K562 (cell line): Measurements from ENCODE around the gene SIGMAR1. TPM values are rescaled to one million over a fixed set of nuclear protein-coding genes. Genes with fewer than 3 reads are reported as not detected.

Experiments used
- ARNT ChIP-seq, 2 experiments: fragments of 450-650 bp; IDR thresholded peaks; 2 replicates each; pipeline ENCODE4 v1.6.1; 2016; ENCODE audit warnings: mild to moderate bottlenecking in 1 of 2
- ATF2 ChIP-seq: sonication (generic); formaldehyde crosslinking; IDR thresholded peaks from 2 replicates; pipeline ENCODE4 v1.8.1; 2022; ENCODE audit warnings: missing genetic modification reagents
- CBX8 ChIP-seq: fragments of 200-600 bp; sonication (generic); IDR thresholded peaks from 2 replicates; pipeline ENCODE4 v1.6.1; 2012; ENCODE audit warnings: borderline replicate concordance, mixed run types, low read depth, mild to moderate bottlenecking, moderate library complexity, mixed read lengths, low read length, control low read depth, inconsistent platforms; ENCODE audit not compliant: poor library complexity, severe bottlenecking; ENCODE audit errors: extremely low read depth
- ESRRA ChIP-seq: fragments of 450-650 bp; IDR thresholded peaks from 2 replicates; pipeline ENCODE4 v1.6.1; 2014; ENCODE audit warnings: low read depth, mild to moderate bottlenecking, moderate library complexity, borderline replicate concordance
- FIP1L1 ChIP-seq: fragments of 200-400 bp; formaldehyde crosslinking; IDR thresholded peaks from 2 replicates; pipeline ENCODE4 v1.6.1; 2018; ENCODE audit warnings: mild to moderate bottlenecking, low read depth, low read length; ENCODE audit not compliant: poor library complexity, severe bottlenecking
- FOSL1 ChIP-seq: fragments of 200-800 bp; sonication (Bioruptor generic); conservative IDR thresholded peaks from 2 replicates; pipeline ENCODE4 v1.6.1; 2016; ENCODE audit warnings: missing genetic modification characterization, missing compliant biosample characterization
- HSF4 ChIP-seq: fragments of 250-450 bp; sonication (Bioruptor Pico); IDR thresholded peaks from 2 replicates; pipeline ENCODE4 v2.1.2; 2022; ENCODE audit warnings: mild to moderate bottlenecking, moderate library complexity, borderline replicate concordance
- KDM5B ChIP-seq: fragments of 200-600 bp; sonication (generic); IDR thresholded peaks from 2 replicates; pipeline ENCODE4 v1.6.1; 2012; ENCODE audit warnings: low read depth, mild to moderate bottlenecking, moderate library complexity, low read length, control low read depth, inconsistent platforms; ENCODE audit not compliant: insufficient replicate concordance
- KHSRP ChIP-seq: fragments of 450-650 bp; IDR thresholded peaks from 2 replicates; pipeline ENCODE4 v1.6.1; 2017
- LEF1 ChIP-seq: fragments of 450-650 bp; IDR thresholded peaks from 2 replicates; pipeline ENCODE4 v1.6.1; 2016; ENCODE audit warnings: mild to moderate bottlenecking
- MED1 ChIP-seq: sonication (generic); formaldehyde crosslinking; IDR thresholded peaks from 2 replicates; pipeline ENCODE4 v1.8.1; 2023; ENCODE audit warnings: missing genetic modification reagents, borderline replicate concordance
- MITF ChIP-seq: IDR thresholded peaks from 2 replicates; pipeline ENCODE4 v1.6.1; 2014; ENCODE audit warnings: antibody characterized with exemption
- NCOR1 ChIP-seq: fragments of 450-650 bp; IDR thresholded peaks from 2 replicates; pipeline ENCODE4 v1.6.1; 2016; ENCODE audit warnings: mild to moderate bottlenecking, moderate library complexity
- NFRKB ChIP-seq: fragments of 450-650 bp; IDR thresholded peaks from 2 replicates; pipeline ENCODE4 v1.6.1; 2016; ENCODE audit warnings: low read depth
- OTX1 ChIP-seq: fragments of 450-650 bp; formaldehyde crosslinking; IDR thresholded peaks from 2 replicates; pipeline ENCODE4 v1.4.0; 2022; ENCODE audit warnings: mild to moderate bottlenecking
- SNIP1 ChIP-seq: fragments of 450-650 bp; IDR thresholded peaks from 2 replicates; pipeline ENCODE4 v1.7.1; 2017; ENCODE audit warnings: low read depth, mild to moderate bottlenecking
- STAT5A ChIP-seq: IDR thresholded peaks from 2 replicates; pipeline ENCODE4 v1.6.1; 2012; ENCODE audit warnings: low read length, inconsistent platforms, borderline replicate concordance
- TAF9B ChIP-seq: fragments of 450-650 bp; IDR thresholded peaks from 2 replicates; pipeline ENCODE4 v1.6.1; 2018; ENCODE audit warnings: mild to moderate bottlenecking; ENCODE audit not compliant: partially characterized antibody
- TSC22D4 ChIP-seq: fragments of 450-650 bp; IDR thresholded peaks from 2 replicates; pipeline ENCODE4 v1.6.1; 2016; ENCODE audit warnings: missing genetic modification characterization, missing biosample characterization, control low read depth
- ZBTB1 ChIP-seq: sonication (generic); formaldehyde crosslinking; IDR thresholded peaks from 2 replicates; pipeline ENCODE4 v1.8.1; 2023; ENCODE audit warnings: missing genetic modification reagents, low read depth, mild to moderate bottlenecking, borderline replicate concordance
- ZFP1 ChIP-seq: fragments of 450-650 bp; formaldehyde crosslinking; IDR thresholded peaks from 2 replicates; pipeline ENCODE4 v1.4.0; 2020; ENCODE audit warnings: mild to moderate bottlenecking, mixed read lengths
- ZNF143 ChIP-seq: sonication (generic); formaldehyde crosslinking; IDR thresholded peaks from 2 replicates; pipeline ENCODE4 v1.9.0; 2022; ENCODE audit warnings: mild to moderate bottlenecking, missing genetic modification reagents
- ZNF174 ChIP-seq: fragments of 250-450 bp; sonication (Bioruptor Pico); IDR thresholded peaks from 2 replicates; pipeline ENCODE4 v1.4.0; 2020; ENCODE audit warnings: mild to moderate bottlenecking
- ZNF274 ChIP-seq: IDR thresholded peaks from 2 replicates; pipeline ENCODE4 v1.6.1; 2011; ENCODE audit warnings: low read depth, mild to moderate bottlenecking, low read length, moderate library complexity, borderline replicate concordance
- ZNF695 ChIP-seq: fragments of 450-650 bp; formaldehyde crosslinking; IDR thresholded peaks from 2 replicates; pipeline ENCODE4 v1.4.0; 2020; ENCODE audit warnings: mild to moderate bottlenecking, moderate library complexity
- ZNF778 ChIP-seq: fragments of 450-650 bp; formaldehyde crosslinking; IDR thresholded peaks from 2 replicates; pipeline ENCODE4 v1.4.0; 2020; ENCODE audit warnings: mild to moderate bottlenecking, moderate library complexity
- polyA plus RNA-seq, 8 experiments: library from polyadenylated mRNA; depleted of rRNA in 4 of 8; stranded (reverse) in 5 of 8; unstranded in 3 of 8; fragments of >200 nt; fragmentation: Nextera tagmentation in 2 of 8; fragmentation: Illumina TruSeq in 1 of 8; extraction: Ambion mirVana in 2 of 8; extraction: Trizol in 1 of 8; gene quantifications; 2 replicates each; pipeline versions ENCODE4 v1.2.1 to v1.2.3, GENCODE V29; 2011 to 2014; ENCODE audit warnings: inconsistent platforms in 1 of 8, missing spikeins in 1 of 8
- total RNA-seq, 7 experiments: library from RNA; depleted of rRNA in 6 of 7; stranded (reverse); fragments of >200 nt in 6 of 7; fragmentation: Illumina TruSeq in 2 of 7; extraction: Trizol in 2 of 7; gene quantifications; 2 replicates each; pipeline versions ENCODE4 v1.2.1 to v1.2.3, GENCODE V29; 2011 to 2021; ENCODE audit warnings: low replicate concordance in 1 of 7
- TF ChIP-seq, protein P1 (sequence below): fragments of 450-650 bp; IDR thresholded peaks from 2 replicates; pipeline ENCODE4 v1.6.1; 2016

Gene SIGMAR1
- total and polyA plus RNA-seq, 9 of the 15 experiments (the other 6 are each of a cell fraction or from before 2014, with no cell fraction given), result 6.9 to 80.0 (median 35.2) TPM

DNA sequence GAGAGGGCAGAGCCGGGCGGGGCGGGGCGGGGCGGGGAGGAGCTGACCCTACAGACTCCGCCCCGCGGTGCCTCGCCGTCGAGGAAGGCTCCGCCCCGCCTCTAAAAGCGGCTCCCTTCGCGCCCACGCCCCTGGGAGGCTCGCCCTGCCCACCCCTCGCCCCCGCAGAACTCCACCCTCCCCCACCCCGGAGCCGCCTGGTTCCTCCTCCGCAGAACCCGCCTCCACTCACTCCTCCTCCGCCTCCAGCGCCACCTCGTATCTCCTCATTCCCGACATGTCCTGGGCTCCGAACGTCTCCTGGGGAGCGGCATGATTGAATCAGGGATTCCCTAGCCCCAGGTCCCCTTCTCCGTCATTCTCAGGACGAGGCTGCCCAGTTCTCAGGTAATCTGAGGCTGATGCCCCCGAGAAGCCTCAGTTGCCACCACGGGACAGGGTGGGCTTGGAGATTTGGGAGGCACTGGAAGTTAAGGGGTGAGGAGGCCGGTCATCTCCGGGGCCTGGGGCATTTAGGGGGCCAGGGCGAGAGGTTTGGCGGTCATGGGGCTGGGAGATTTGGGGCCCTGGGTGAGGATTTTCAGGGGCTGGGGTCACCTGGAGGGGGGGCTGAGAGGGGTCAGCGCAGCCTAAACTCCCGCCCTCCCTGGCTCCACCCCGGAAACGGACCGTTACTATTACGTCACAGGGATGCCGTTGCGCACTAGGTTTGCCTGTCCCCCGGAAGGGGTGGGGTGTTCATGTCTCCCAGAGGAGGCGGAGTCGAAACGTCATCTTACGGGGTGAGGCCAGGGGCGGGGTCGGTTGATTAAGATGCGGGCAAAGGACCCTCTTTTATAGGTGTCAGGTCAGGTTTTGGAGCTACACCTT, 28.0 kb upstream of the SIGMAR1 start (continued):
- TF ChIP-seq STAT5A (no peak), NFRKB (peak; percentile 84; the same call in 1 of the 2 replicates), ZNF143 (CRISPR knock-in tag) (no peak), ZNF174 (CRISPR knock-in tag) (no peak), ARNT (IDR thresholded peaks at IDR 0.05) (peak in 1 of 2 experiments; percentile 66; a peak in 1 of 4 replicates), KDM5B (peak; percentile 84), ZFP1 (CRISPR knock-in tag) (no peak), MITF (no peak), ESRRA (no peak), HSF4 (CRISPR knock-in tag) (no peak), MED1 (CRISPR knock-in tag) (no peak), FOSL1 (tag) (peak; percentile 30), CBX8 (no peak), ZNF695 (CRISPR knock-in tag) (no peak), OTX1 (CRISPR knock-in tag) (no peak), KHSRP (peak; percentile 60), ZBTB1 (no peak), ATF2 (CRISPR knock-in tag) (no peak), LEF1 (peak; percentile 67; the same call in 1 of the 2 replicates), NCOR1 (peak; percentile 54; the same call in 1 of the 2 replicates), FIP1L1 (no peak), SNIP1 (no peak), ZNF274 (no peak), TAF9B (peak; percentile 89), ZNF778 (no peak), TSC22D4 (tag) (no peak)
- TF ChIP-seq, protein P1, sequence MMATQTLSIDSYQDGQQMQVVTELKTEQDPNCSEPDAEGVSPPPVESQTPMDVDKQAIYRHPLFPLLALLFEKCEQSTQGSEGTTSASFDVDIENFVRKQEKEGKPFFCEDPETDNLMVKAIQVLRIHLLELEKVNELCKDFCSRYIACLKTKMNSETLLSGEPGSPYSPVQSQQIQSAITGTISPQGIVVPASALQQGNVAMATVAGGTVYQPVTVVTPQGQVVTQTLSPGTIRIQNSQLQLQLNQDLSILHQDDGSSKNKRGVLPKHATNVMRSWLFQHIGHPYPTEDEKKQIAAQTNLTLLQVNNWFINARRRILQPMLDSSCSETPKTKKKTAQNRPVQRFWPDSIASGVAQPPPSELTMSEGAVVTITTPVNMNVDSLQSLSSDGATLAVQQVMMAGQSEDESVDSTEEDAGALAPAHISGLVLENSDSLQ, result 0 out of 2 replicates have a peak, but pooled peaks have one; percentile 9
